Activated CD4-positive, alpha-beta T cell treated with anti-CD3 and anti-CD28 coated beads, Interleukin-2, amount 50 U/mL, for 1 hour (primary cell): ENCODE results near the gene ZCCHC4.

Source experiments
- DNase-seq: peaks from one replicate; pipeline ENCODE4 v3.0.0-alpha.2; 2020

ZCCHC4 gene

GRCh38 chr4:25312496-25313200 lies at the start of gene ZCCHC4:
ZCCHC4 (plus strand) TSS chr4:25312774; CDS start chr4:25312810, 36 bp downstream.
- peak; percentile 84 for DNase-seq

GRCh38 chr4:25271866-25272265 lies 40.7 kb upstream of the ZCCHC4 start:
- no peak for DNase-seq

GRCh38 chr4:25280210-25280609 lies 32.4 kb upstream of the ZCCHC4 start:
- DNase-seq: no peak

- no peak for DNase-seq
Observed at GRCh38 chr4:25283948-25284347, 28.6 kb upstream of the ZCCHC4 start.

GRCh38 chr4:25284466-25284865 lies 28.1 kb upstream of the ZCCHC4 start:
- no peak for DNase-seq

- no peak for DNase-seq
Observed at GRCh38 chr4:25290490-25291067, 22.0 kb upstream of the ZCCHC4 start.

- no peak for DNase-seq
Observed at GRCh38 chr4:25291158-25291733, 21.3 kb upstream of the ZCCHC4 start.

GRCh38 chr4:25297528-25298242 lies 14.9 kb upstream of the ZCCHC4 start:
- DNase-seq: no peak

- no peak for DNase-seq
Observed at GRCh38 chr4:25299476-25300203, 12.9 kb upstream of the ZCCHC4 start.

- no peak for DNase-seq
Observed at GRCh38 chr4:25301471-25301870, 11.1 kb upstream of the ZCCHC4 start.

GRCh38 chr4:25302626-25303025 lies 9.9 kb upstream of the ZCCHC4 start:
- DNase-seq: no peak

- DNase-seq: no peak
Observed at GRCh38 chr4:25303578-25303977, 9.0 kb upstream of the ZCCHC4 start.

GRCh38 chr4:25306518-25307057 lies 6.0 kb upstream of the ZCCHC4 start:
- DNase-seq: no peak

- DNase-seq: no peak
Observed at GRCh38 chr4:25307596-25307995, 5.0 kb upstream of the ZCCHC4 start.

GRCh38 chr4:25308306-25308705 lies 4.3 kb upstream of the ZCCHC4 start:
- DNase-seq: no peak

- no peak for DNase-seq
Observed at GRCh38 chr4:25308761-25309160, 3.8 kb upstream of the ZCCHC4 start.

- no peak for DNase-seq
Observed at GRCh38 chr4:25310066-25310802, 2.3 kb upstream of the ZCCHC4 start.

- DNase-seq: no peak
Observed at GRCh38 chr4:25310803-25311166, 1.8 kb upstream of the ZCCHC4 start.

- no peak for DNase-seq
Observed at GRCh38 chr4:25313201-25313895, 774 bp downstream of the ZCCHC4 start.

- DNase-seq: no peak
Observed at GRCh38 chr4:25320336-25320735, 7.8 kb downstream of the ZCCHC4 start.

GRCh38 chr4:25320773-25321172 lies 8.2 kb downstream of the ZCCHC4 start:
- DNase-seq: no peak

- DNase-seq: no peak
Observed at GRCh38 chr4:25321703-25322102, 9.1 kb downstream of the ZCCHC4 start.
